B cell (primary cell): Measurements from ENCODE around the gene RPH3AL. TPM values are rescaled to one million over a fixed set of nuclear protein-coding genes. Genes with fewer than 3 reads are reported as not detected.

ENCODE experiments used
- ATAC-seq: fragments of 200-7000 bp; cut with Tn5 transposase; one replicate; pipeline ENCODE4 v1.10.0; 2021; ENCODE audit warnings: low read depth, mild to moderate bottlenecking, moderate number of reproducible peaks, moderate library complexity
- CTCF ChIA-PET: fragments of 350-600 bp; sonication (Branson Sonifier 250); formaldehyde crosslinking; loops from one replicate; lab custom pipeline; 2021; ENCODE audit warnings: antibody characterized with exemption, inconsistent platforms; lab: Charles Lee
- POLR2A ChIA-PET: fragments of 350-600 bp; sonication (Branson Sonifier 250); formaldehyde crosslinking; loops from one replicate; lab custom pipeline; 2021; ENCODE audit warnings: antibody characterized with exemption; lab: Charles Lee
- DNase-seq: peaks from one replicate; pipeline ENCODE4 v3.0.0; 2013
- H2AFZ ChIP-seq: 2 replicates; pipeline ENCODE4 v1.6.1; 2012; ENCODE audit warnings: mild to moderate bottlenecking, low read depth, low read length; ENCODE audit not compliant: insufficient read depth, poor library complexity, severe bottlenecking
- H3K27ac ChIP-seq, 2 donors: 1 replicate in 1 of 2; 2 replicates in 1 of 2; pipeline ENCODE4 v1.5.1; 2012 to 2013; ENCODE audit warnings: low read length in 2 of 2, mild to moderate bottlenecking in 2 of 2, moderate library complexity in 1 of 2
- H3K27me3 ChIP-seq, 4 experiments: fragments of 200-600 bp in 1 of 4; sonication (generic) in 1 of 4; replicated peaks in 1 of 4; 1 replicate in 2 of 4; 2 replicates in 2 of 4; pipeline versions ENCODE4 v1.6.1 to v1.7.0; 2013 to 2016; ENCODE audit warnings: low read length in 3 of 4, mild to moderate bottlenecking in 2 of 4, mixed read lengths in 1 of 4, moderate library complexity in 1 of 4; ENCODE audit not compliant: insufficient read depth in 4 of 4, control insufficient read depth in 3 of 4; ENCODE audit errors: control extremely low read depth in 1 of 4
- H3K36me3 ChIP-seq, 2 experiments: replicated peaks in 1 of 2; 1 replicate in 1 of 2; 2 replicates in 1 of 2; pipeline versions ENCODE4 v1.6.1 to v1.7.1; 2013; ENCODE audit warnings: low read length in 1 of 2; ENCODE audit not compliant: insufficient read depth in 2 of 2, control insufficient read depth in 1 of 2; ENCODE audit errors: control extremely low read depth in 1 of 2, extremely low read depth in 1 of 2
- H3K4me1 ChIP-seq, 2 donors: fragments of 200-600 bp in 1 of 2; sonication (generic) in 1 of 2; 1 replicate in 1 of 2; 2 replicates in 1 of 2; pipeline versions ENCODE4 v1.5.1 to v1.6.1; 2013 to 2017; ENCODE audit warnings: low read length in 2 of 2; ENCODE audit not compliant: control insufficient read depth in 2 of 2, insufficient read depth in 2 of 2
- H3K4me2 ChIP-seq: replicated peaks from 2 replicates; pipeline ENCODE3; 2012; ENCODE audit warnings: mild to moderate bottlenecking, low read depth, low read length; ENCODE audit not compliant: poor library complexity, severe bottlenecking
- H3K4me3 ChIP-seq, 5 experiments: fragments of 200-600 bp in 1 of 5; sonication (generic) in 1 of 5; 1 replicate in 3 of 5; 2 replicates in 2 of 5; pipeline versions ENCODE4 v1.5.1 to v1.7.0; 2011 to 2016; ENCODE audit warnings: low read length in 4 of 5, mild to moderate bottlenecking in 4 of 5, low read depth in 2 of 5, control low read depth in 1 of 5, moderate library complexity in 1 of 5; ENCODE audit not compliant: insufficient read depth in 1 of 5; ENCODE audit errors: control extremely low read depth in 1 of 5, extremely low read depth in 1 of 5
- H3K79me2 ChIP-seq: fragments of 200-600 bp; sonication (generic); one replicate; pipeline ENCODE4 v1.6.0; 2016; ENCODE audit warnings: low read length; ENCODE audit not compliant: control insufficient read depth, insufficient read depth
- H3K9ac ChIP-seq: fragments of 200-600 bp; sonication (generic); 2 replicates; pipeline ENCODE4 v1.6.1; 2017; ENCODE audit warnings: mild to moderate bottlenecking, low read length, moderate library complexity
- H3K9me3 ChIP-seq, 3 donors: one replicate each; pipeline versions ENCODE4 v1.6.1 to v1.7.1; 2013; ENCODE audit warnings: low read length in 2 of 3; ENCODE audit not compliant: control insufficient read depth in 2 of 3, insufficient read depth in 1 of 3; ENCODE audit errors: control extremely low read depth in 1 of 3
- H4K20me1 ChIP-seq: 2 replicates; pipeline ENCODE4 v1.6.0; 2012; ENCODE audit warnings: mild to moderate bottlenecking, low read length; ENCODE audit not compliant: insufficient read depth, control insufficient read depth, poor library complexity, severe bottlenecking
- H3K27ac Mint-ChIP-seq: one replicate; pipeline ENCODE4 v1.8.0; 2021; ENCODE audit warnings: mixed read lengths
- H3K27me3 Mint-ChIP-seq: one replicate; pipeline ENCODE4 v1.8.0; 2021; ENCODE audit warnings: mixed read lengths
- H3K4me1 Mint-ChIP-seq: one replicate; pipeline ENCODE4 v1.8.0; 2021; ENCODE audit warnings: mixed read lengths
- H3K4me3 Mint-ChIP-seq: one replicate; pipeline ENCODE4 v1.8.0; 2021; ENCODE audit warnings: mixed read lengths
- H3K9me3 Mint-ChIP-seq: one replicate; pipeline ENCODE4 v1.8.0; 2022; ENCODE audit warnings: mixed read lengths; ENCODE audit not compliant: insufficient read depth
- EZH2 ChIP-seq: IDR thresholded peaks from 2 replicates; pipeline ENCODE4 v1.6.1; 2012; ENCODE audit warnings: borderline replicate concordance, low read depth, mild to moderate bottlenecking, moderate library complexity, low read length; ENCODE audit not compliant: insufficient read depth, poor library complexity, severe bottlenecking
- WGBS: methylation state at CpG from one replicate; pipeline ENCODE4 v1.1.5; 2013; ENCODE audit warnings: missing lambda C conversion rate; ENCODE audit not compliant: insufficient coverage; 5-methylcytosine and 5-hydroxymethylcytosine counted together
- intact Hi-C: fragments of 100-400 bp; cut with micrococcal nuclease; formaldehyde crosslinking; loops from one replicate; pipeline ENCODE4 v1.10.0; 2022
- polyA plus RNA-seq: library from polyadenylated mRNA; depleted of rRNA; stranded (reverse); fragments of >200 nt; gene quantifications from 2 replicates; pipeline ENCODE4 v1.2.3, GENCODE V29; 2012
- total RNA-seq, 2 donors: library from RNA; stranded (reverse); fragments of 120-200 nt in 1 of 2; gene quantifications; 1 replicate in 1 of 2; 2 replicates in 1 of 2; pipeline versions ENCODE4 v1.2.3 to v1.2.4, GENCODE V29; 2013 to 2022
- TF ChIP-seq, protein P1 (sequence below): fragments of 200-600 bp; IDR thresholded peaks from one replicate; pipeline ENCODE4 v1.8.0; 2022; ENCODE audit warnings: antibody characterized with exemption, mild to moderate bottlenecking

RPH3AL gene
- total and polyA plus RNA-seq, 2 donors (not counting 1 experiment from before 2014, with no cell fraction given) = 10.8 to 13.3 TPM

DNA sequence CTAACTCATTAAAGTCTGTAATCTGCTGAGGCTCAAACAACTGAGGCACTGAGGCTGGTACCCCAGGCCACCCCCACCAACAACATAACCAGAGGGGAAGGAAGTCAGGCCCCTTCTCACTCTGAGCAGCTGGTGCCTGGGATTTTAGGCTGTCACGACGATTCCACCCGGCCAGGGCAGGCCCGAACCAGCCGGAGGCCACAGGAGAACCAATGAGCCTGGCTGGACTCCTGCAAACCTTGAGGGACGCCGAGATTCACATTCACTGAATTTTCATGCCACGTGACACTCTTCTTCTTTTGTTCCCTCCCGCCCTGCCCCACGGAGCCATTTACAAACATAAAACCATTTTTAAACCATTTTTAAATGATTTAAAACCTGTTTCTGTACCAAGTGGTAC lies 48.1 kb downstream of the RPH3AL start:
- Histone ChIP-seq H3K27ac (no peak overlapping the region), H3K9ac (no peak overlapping the region), H2AFZ (no peak overlapping the region), H3K27me3 (peaks cover 0 to 9% (median 3%) of the 10 kb centered on the region in 4 experiments), H3K36me3 (no peaks in the 10 kb centered on the region), H3K79me2 (no peaks in the 10 kb centered on the region), H3K4me3 (no peak overlapping the region), H3K9me3 (no peaks in the 10 kb centered on the region), H4K20me1 (no peaks in the 10 kb centered on the region), H3K4me1 (peaks cover 0 to 3% of the 10 kb centered on the region in 2 donors), H3K4me2 (no peak overlapping the region)
- H3K4me1 Mint-ChIP-seq = no peaks in the 10 kb centered on the region
- no peak overlapping the region for H3K27ac Mint-ChIP-seq
- DNase-seq = no peak
- ChIA-PET POLR2A (no interaction called here), CTCF (no interaction called here)
- 6% methylated on average over 10 of the region's 10 CpGs for WGBS
- H3K4me3 Mint-ChIP-seq = no peak overlapping the region
- H3K27me3 Mint-ChIP-seq = no peaks in the 10 kb centered on the region
- no peaks in the 10 kb centered on the region for H3K9me3 Mint-ChIP-seq
- no peak for ATAC-seq
- no peak for TF ChIP-seq EZH2
- TF ChIP-seq, protein P1, sequence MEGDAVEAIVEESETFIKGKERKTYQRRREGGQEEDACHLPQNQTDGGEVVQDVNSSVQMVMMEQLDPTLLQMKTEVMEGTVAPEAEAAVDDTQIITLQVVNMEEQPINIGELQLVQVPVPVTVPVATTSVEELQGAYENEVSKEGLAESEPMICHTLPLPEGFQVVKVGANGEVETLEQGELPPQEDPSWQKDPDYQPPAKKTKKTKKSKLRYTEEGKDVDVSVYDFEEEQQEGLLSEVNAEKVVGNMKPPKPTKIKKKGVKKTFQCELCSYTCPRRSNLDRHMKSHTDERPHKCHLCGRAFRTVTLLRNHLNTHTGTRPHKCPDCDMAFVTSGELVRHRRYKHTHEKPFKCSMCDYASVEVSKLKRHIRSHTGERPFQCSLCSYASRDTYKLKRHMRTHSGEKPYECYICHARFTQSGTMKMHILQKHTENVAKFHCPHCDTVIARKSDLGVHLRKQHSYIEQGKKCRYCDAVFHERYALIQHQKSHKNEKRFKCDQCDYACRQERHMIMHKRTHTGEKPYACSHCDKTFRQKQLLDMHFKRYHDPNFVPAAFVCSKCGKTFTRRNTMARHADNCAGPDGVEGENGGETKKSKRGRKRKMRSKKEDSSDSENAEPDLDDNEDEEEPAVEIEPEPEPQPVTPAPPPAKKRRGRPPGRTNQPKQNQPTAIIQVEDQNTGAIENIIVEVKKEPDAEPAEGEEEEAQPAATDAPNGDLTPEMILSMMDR = no peak
- intact Hi-C loops = no loop called here

DNA sequence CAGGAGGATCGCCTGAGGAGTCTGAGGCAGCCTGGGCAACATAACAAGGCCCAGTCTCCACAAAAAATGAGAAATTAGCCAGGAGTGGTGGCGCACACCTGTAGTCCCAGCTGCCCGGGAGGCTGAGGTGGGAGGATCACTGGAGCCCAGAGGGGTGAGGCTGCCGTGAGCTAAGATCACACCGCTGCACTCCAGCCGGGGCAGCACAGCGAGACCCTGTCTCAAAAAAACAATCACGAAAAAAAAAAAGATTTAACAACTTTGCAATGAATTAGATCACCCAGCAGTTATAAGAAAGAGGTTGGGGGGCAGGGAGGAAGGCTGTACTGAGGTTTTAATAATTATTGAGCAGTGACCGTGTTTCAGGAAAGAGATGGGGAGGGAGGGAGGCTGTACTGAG lies 49.4 kb downstream of the RPH3AL start:
- Histone ChIP-seq H3K4me3 (no peak overlapping the region), H3K9me3 (no peaks in the 10 kb centered on the region), H3K9ac (no peak overlapping the region), H3K27ac (no peak overlapping the region), H3K4me2 (no peak overlapping the region), H3K4me1 (peaks cover 0 to 3% of the 10 kb centered on the region in 2 donors), H3K27me3 (peaks cover 0 to 9% (median 3%) of the 10 kb centered on the region in 4 experiments), H2AFZ (no peak overlapping the region), H3K79me2 (no peaks in the 10 kb centered on the region), H3K36me3 (no peaks in the 10 kb centered on the region), H4K20me1 (no peaks in the 10 kb centered on the region)
- no peak overlapping the region for H3K4me3 Mint-ChIP-seq
- ChIA-PET CTCF (no interaction called here), POLR2A (no interaction called here)
- DNase-seq = no peak
- ATAC-seq = no peak
- no peaks in the 10 kb centered on the region for H3K9me3 Mint-ChIP-seq
- intact Hi-C loops = no loop called here
- TF ChIP-seq EZH2 = no peak
- TF ChIP-seq, protein P1 = no peak
- H3K4me1 Mint-ChIP-seq = no peaks in the 10 kb centered on the region
- no peak overlapping the region for H3K27ac Mint-ChIP-seq
- no peaks in the 10 kb centered on the region for H3K27me3 Mint-ChIP-seq
- WGBS = 96% methylated on average over 3 of the region's 9 CpGs
